ENCODE measurements around the gene CNTN5.

CNTN5 gene

GRCh38 chr11:99343117-99343516, 322.4 kb downstream of the CNTN5 start:
- TF ChIP-seq FOXP2 (optimal IDR thresholded peaks at IDR 0.05; ENCODE audit: control extremely low read depth, extremely low read length, insufficient read depth) (no peak), POLR2AphosphoS5 (IDR thresholded peaks at IDR 0.05; ENCODE audit: borderline replicate concordance, low read depth, low read length) (no peak), EZH2 (IDR thresholded peaks at IDR 0.05) (no peak)
- Histone ChIP-seq H3K9me3 (ENCODE audit: low read depth, low read length) (no peaks in the 10 kb centered on the region), H3K4me3 (no peak overlapping the region), H3K27ac (no peak overlapping the region), H3K36me3 (ENCODE audit: insufficient read depth, low read length) (no peaks in the 10 kb centered on the region), H3K9ac (ENCODE audit: insufficient read length) (no peak overlapping the region)
- no peak for DNase-seq (ENCODE audit: low read depth, low spot score)

- DNase-seq (ENCODE audit: low read depth, low spot score) = no peak
- no peak overlapping the region for H3K4me3 ChIP-seq
- H3K9me3 ChIP-seq (ENCODE audit: low read depth, low read length) = no peaks in the 10 kb centered on the region
These were observed 328.5 kb downstream of the CNTN5 start for GRCh38 chr11:99349151-99349673.

GRCh38 chr11:99351624-99352023, 330.9 kb downstream of the CNTN5 start:
- no peak for TF ChIP-seq FOXP2 (optimal IDR thresholded peaks at IDR 0.05; ENCODE audit: control extremely low read depth, extremely low read length, insufficient read depth)
- no peak for TF ChIP-seq EZH2 (IDR thresholded peaks at IDR 0.05)
- no peak for TF ChIP-seq POLR2AphosphoS5 (IDR thresholded peaks at IDR 0.05; ENCODE audit: borderline replicate concordance, low read depth, low read length)
- Histone ChIP-seq H3K4me3 (no peak overlapping the region), H3K36me3 (ENCODE audit: insufficient read depth, low read length) (no peaks in the 10 kb centered on the region), H3K27ac (no peak overlapping the region), H3K9me3 (ENCODE audit: low read depth, low read length) (no peaks in the 10 kb centered on the region), H3K9ac (ENCODE audit: insufficient read length) (no peak overlapping the region)
- no peak for DNase-seq (ENCODE audit: low read depth, low spot score)

More at GRCh38 chr11:99349151-99349673, 328.5 kb downstream of the CNTN5 start:
- H3K9ac ChIP-seq (ENCODE audit: insufficient read length) = no peak overlapping the region
- no peak overlapping the region for H3K27ac ChIP-seq
- H3K36me3 ChIP-seq (ENCODE audit: insufficient read depth, low read length) = no peaks in the 10 kb centered on the region
- TF ChIP-seq POLR2AphosphoS5 (IDR thresholded peaks at IDR 0.05; ENCODE audit: borderline replicate concordance, low read depth, low read length) (no peak), FOXP2 (optimal IDR thresholded peaks at IDR 0.05; ENCODE audit: control extremely low read depth, extremely low read length, insufficient read depth) (no peak), EZH2 (IDR thresholded peaks at IDR 0.05) (no peak)

GRCh38 chr11:99352642-99353041, 331.9 kb downstream of the CNTN5 start:
- Histone ChIP-seq H3K27ac (no peak overlapping the region), H3K4me3 (no peak overlapping the region), H3K36me3 (ENCODE audit: insufficient read depth, low read length) (no peaks in the 10 kb centered on the region), H3K9me3 (ENCODE audit: low read depth, low read length) (no peaks in the 10 kb centered on the region), H3K9ac (ENCODE audit: insufficient read length) (no peak overlapping the region)
- TF ChIP-seq EZH2 (IDR thresholded peaks at IDR 0.05) (no peak), POLR2AphosphoS5 (IDR thresholded peaks at IDR 0.05; ENCODE audit: borderline replicate concordance, low read depth, low read length) (no peak)
- no peak for DNase-seq (ENCODE audit: low read depth, low spot score)

- H3K9ac ChIP-seq (ENCODE audit: insufficient read length) = no peak overlapping the region
- no peak for DNase-seq (ENCODE audit: low read depth, low spot score)
- no peaks in the 10 kb centered on the region for H3K36me3 ChIP-seq (ENCODE audit: insufficient read depth, low read length)
- no peaks in the 10 kb centered on the region for H3K9me3 ChIP-seq (ENCODE audit: low read depth, low read length)
- peak overlapping the region; percentile 49; the same call in 1 of the 2 replicates for H3K27ac ChIP-seq
- H3K4me3 ChIP-seq = peak overlapping the region; percentile 23; the same call in 1 of the 2 replicates
- TF ChIP-seq EZH2 (IDR thresholded peaks at IDR 0.05) (no peak), FOXP2 (optimal IDR thresholded peaks at IDR 0.05; ENCODE audit: control extremely low read depth, extremely low read length, insufficient read depth) (no peak), POLR2AphosphoS5 (IDR thresholded peaks at IDR 0.05; ENCODE audit: borderline replicate concordance, low read depth, low read length) (no peak)
These were observed 345.8 kb downstream of the CNTN5 start for GRCh38 chr11:99366546-99366945.

- no peak for DNase-seq (ENCODE audit: low read depth, low spot score)
- Histone ChIP-seq H3K9me3 (ENCODE audit: low read depth, low read length) (no peaks in the 10 kb centered on the region), H3K4me3 (no peak overlapping the region), H3K9ac (ENCODE audit: insufficient read length) (no peak overlapping the region), H3K27ac (no peak overlapping the region), H3K36me3 (ENCODE audit: insufficient read depth, low read length) (no peaks in the 10 kb centered on the region)
- TF ChIP-seq POLR2AphosphoS5 (IDR thresholded peaks at IDR 0.05; ENCODE audit: borderline replicate concordance, low read depth, low read length) (no peak), EZH2 (IDR thresholded peaks at IDR 0.05) (no peak), FOXP2 (optimal IDR thresholded peaks at IDR 0.05; ENCODE audit: control extremely low read depth, extremely low read length, insufficient read depth) (no peak)
These were observed 347.8 kb downstream of the CNTN5 start for GRCh38 chr11:99368583-99368982.

- DNase-seq (ENCODE audit: low read depth, low spot score) = peak; percentile 58
- peak overlapping the region; percentile 48; the same call in 1 of the 2 replicates for H3K4me3 ChIP-seq
- TF ChIP-seq FOXP2 (optimal IDR thresholded peaks at IDR 0.05; ENCODE audit: control extremely low read depth, extremely low read length, insufficient read depth) (no peak), POLR2AphosphoS5 (IDR thresholded peaks at IDR 0.05; ENCODE audit: borderline replicate concordance, low read depth, low read length) (no peak), EZH2 (IDR thresholded peaks at IDR 0.05) (no peak)
- H3K36me3 ChIP-seq (ENCODE audit: insufficient read depth, low read length) = no peaks in the 10 kb centered on the region
- no peak overlapping the region for H3K9ac ChIP-seq (ENCODE audit: insufficient read length)
- no peaks in the 10 kb centered on the region for H3K9me3 ChIP-seq (ENCODE audit: low read depth, low read length)
- H3K27ac ChIP-seq = no peak overlapping the region
These were observed 349.9 kb downstream of the CNTN5 start for GRCh38 chr11:99370549-99371216.

- DNase-seq (ENCODE audit: low read depth, low spot score) = no peak
- Histone ChIP-seq H3K9ac (ENCODE audit: insufficient read length) (no peak overlapping the region), H3K9me3 (ENCODE audit: low read depth, low read length) (no peaks in the 10 kb centered on the region), H3K4me3 (no peak overlapping the region), H3K36me3 (ENCODE audit: insufficient read depth, low read length) (no peaks in the 10 kb centered on the region), H3K27ac (no peak overlapping the region)
- TF ChIP-seq POLR2AphosphoS5 (IDR thresholded peaks at IDR 0.05; ENCODE audit: borderline replicate concordance, low read depth, low read length) (no peak), FOXP2 (optimal IDR thresholded peaks at IDR 0.05; ENCODE audit: control extremely low read depth, extremely low read length, insufficient read depth) (no peak)
These were observed 350.5 kb downstream of the CNTN5 start for GRCh38 chr11:99371257-99371656.
